SK-N-SH treated with all-trans-retinoic acid at 6 μM for 48 hours (cell line): ENCODE results near the gene E2F6.

Experiments used
- ATAC-seq: fragments of 200-7000 bp; cut with Tn5 transposase; 3 replicates; pipeline ENCODE4 v1.9.1; 2020; ENCODE audit warnings: mild to moderate bottlenecking, moderate library complexity
- ARNTL ChIP-seq: fragments of 450-650 bp; formaldehyde crosslinking; IDR thresholded peaks from 2 replicates; pipeline ENCODE4 v1.5.0; 2020; ENCODE audit warnings: low read depth, mild to moderate bottlenecking, moderate library complexity, borderline replicate concordance
- BACH2 ChIP-seq: fragments of 250-450 bp; sonication (Bioruptor Pico); IDR thresholded peaks from 2 replicates; pipeline ENCODE4 v1.9.0; 2021; ENCODE audit warnings: mild to moderate bottlenecking, borderline replicate concordance
- CREB5 ChIP-seq: fragments of 250-450 bp; sonication (Bioruptor Pico); IDR thresholded peaks from 2 replicates; pipeline ENCODE4 v1.5.1; 2020; ENCODE audit warnings: low read depth, mild to moderate bottlenecking, moderate library complexity
- CSDC2 ChIP-seq: fragments of 250-450 bp; sonication (Bioruptor Pico); IDR thresholded peaks from 2 replicates; pipeline ENCODE4 v1.5.0; 2020; ENCODE audit warnings: mild to moderate bottlenecking, moderate library complexity
- ESRRG ChIP-seq: fragments of 250-450 bp; sonication (Bioruptor Pico); IDR thresholded peaks from 2 replicates; pipeline ENCODE4 v1.6.1; 2021; ENCODE audit warnings: mild to moderate bottlenecking
- GLIS3 ChIP-seq: fragments of 250-450 bp; sonication (Bioruptor Pico); IDR thresholded peaks from 2 replicates; pipeline ENCODE4 v1.5.0; 2020; ENCODE audit warnings: mild to moderate bottlenecking, moderate library complexity
- ISL1 ChIP-seq: fragments of 250-450 bp; sonication (Bioruptor Pico); IDR thresholded peaks from 2 replicates; pipeline ENCODE4 v2.1.2; 2022; ENCODE audit warnings: mild to moderate bottlenecking, moderate library complexity
- OSR1 ChIP-seq: fragments of 250-450 bp; sonication (Bioruptor Pico); IDR thresholded peaks from 2 replicates; pipeline ENCODE4 v1.8.0; 2022; ENCODE audit warnings: moderate library complexity, mild to moderate bottlenecking, inconsistent platforms
- PATZ1 ChIP-seq: fragments of 250-450 bp; sonication (Bioruptor Pico); IDR thresholded peaks from 2 replicates; pipeline ENCODE4 v1.8.0; 2020; ENCODE audit warnings: mild to moderate bottlenecking, moderate library complexity, borderline replicate concordance
- POU6F1 ChIP-seq: fragments of 250-450 bp; sonication (Bioruptor Pico); IDR thresholded peaks from 2 replicates; pipeline ENCODE4 v1.8.0; 2021; ENCODE audit warnings: low read depth, mild to moderate bottlenecking, moderate library complexity, borderline replicate concordance
- PPARA ChIP-seq: fragments of 250-450 bp; sonication (Bioruptor Pico); IDR thresholded peaks from 2 replicates; pipeline ENCODE4 v1.5.0; 2020; ENCODE audit warnings: mild to moderate bottlenecking, borderline replicate concordance
- RARB ChIP-seq: fragments of 250-450 bp; sonication (Bioruptor Pico); IDR thresholded peaks from 2 replicates; pipeline ENCODE4 v1.8.0; 2021; ENCODE audit warnings: mild to moderate bottlenecking, moderate library complexity
- SNAI2 ChIP-seq: fragments of 250-450 bp; sonication (Bioruptor Pico); IDR thresholded peaks from 2 replicates; pipeline ENCODE4 v1.5.0; 2020; ENCODE audit warnings: mild to moderate bottlenecking, moderate library complexity
- TCF4 ChIP-seq: fragments of 250-450 bp; sonication (Bioruptor Pico); IDR thresholded peaks from 2 replicates; pipeline ENCODE4 v1.8.0; 2021; ENCODE audit warnings: mild to moderate bottlenecking, moderate library complexity, borderline replicate concordance
- TSHZ2 ChIP-seq: fragments of 250-450 bp; sonication (Bioruptor Pico); IDR thresholded peaks from 2 replicates; pipeline ENCODE4 v1.5.0; 2020; ENCODE audit warnings: mild to moderate bottlenecking, moderate library complexity
- ZC3H10 ChIP-seq: fragments of 250-450 bp; sonication (Bioruptor Pico); IDR thresholded peaks from 2 replicates; pipeline ENCODE4 v1.5.1; 2021; ENCODE audit warnings: mild to moderate bottlenecking, moderate library complexity
- ZFP3 ChIP-seq: fragments of 250-450 bp; sonication (Bioruptor Pico); IDR thresholded peaks from 2 replicates; pipeline ENCODE4 v1.5.0; 2020; ENCODE audit warnings: mild to moderate bottlenecking, moderate library complexity
- ZFP30 ChIP-seq: fragments of 450-650 bp; formaldehyde crosslinking; IDR thresholded peaks from 2 replicates; pipeline ENCODE4 v1.5.0; 2022; ENCODE audit warnings: mild to moderate bottlenecking, moderate library complexity
- ZNF565 ChIP-seq: fragments of 450-650 bp; formaldehyde crosslinking; conservative IDR thresholded peaks from 2 replicates; pipeline ENCODE4 v1.5.0; 2020; ENCODE audit warnings: low read depth, mild to moderate bottlenecking, moderate library complexity
- ZNF70 ChIP-seq: fragments of 450-650 bp; formaldehyde crosslinking; IDR thresholded peaks from 2 replicates; pipeline ENCODE4 v1.5.0; 2020; ENCODE audit warnings: mild to moderate bottlenecking, moderate library complexity
- ZNF8 ChIP-seq: fragments of 450-650 bp; formaldehyde crosslinking; IDR thresholded peaks from 2 replicates; pipeline ENCODE4 v1.5.0; 2020; ENCODE audit warnings: mild to moderate bottlenecking, moderate library complexity

Gene E2F6

GRCh38 chr2:11420671-11421070, 45.3 kb downstream of the E2F6 start:
- TF ChIP-seq ZFP30 (CRISPR knock-in tag) (no peak), ESRRG (CRISPR knock-in tag) (no peak), ARNTL (CRISPR knock-in tag) (no peak), PATZ1 (no peak), OSR1 (CRISPR knock-in tag) (no peak), BACH2 (CRISPR knock-in tag) (no peak)
- no peak for ATAC-seq

- TF ChIP-seq ZFP30 (CRISPR knock-in tag) (no peak), BACH2 (CRISPR knock-in tag) (no peak), ZFP3 (CRISPR knock-in tag) (no peak)
- no peak for ATAC-seq
Measured at GRCh38 chr2:11420190-11420589, 45.8 kb downstream of the E2F6 start.

GRCh38 chr2:11419781-11420180, 46.2 kb downstream of the E2F6 start:
- ATAC-seq, result no peak
- TF ChIP-seq ZNF70 (no peak), TCF4 (CRISPR knock-in tag) (no peak), ISL1 (CRISPR knock-in tag) (no peak), RARB (CRISPR knock-in tag) (no peak), ARNTL (CRISPR knock-in tag) (no peak), ZFP30 (CRISPR knock-in tag) (no peak), ZNF565 (CRISPR knock-in tag) (no peak), PPARA (no peak), ESRRG (CRISPR knock-in tag) (no peak), ZC3H10 (no peak), ZNF8 (CRISPR knock-in tag) (no peak), GLIS3 (no peak), ZFP3 (CRISPR knock-in tag) (no peak)

- ATAC-seq, result no peak
- TF ChIP-seq ZFP30 (CRISPR knock-in tag), result no peak
- TF ChIP-seq ARNTL (CRISPR knock-in tag), result no peak
- no peak for TF ChIP-seq CREB5
- no peak for TF ChIP-seq SNAI2
- no peak for TF ChIP-seq PATZ1
- no peak for TF ChIP-seq TSHZ2 (CRISPR knock-in tag)
- no peak for TF ChIP-seq ZC3H10
Measured at GRCh38 chr2:11417946-11418585, 47.9 kb downstream of the E2F6 start.

GRCh38 chr2:11416931-11417330, 49.0 kb downstream of the E2F6 start:
- ATAC-seq, result no peak
- TF ChIP-seq ZNF565 (CRISPR knock-in tag) (no peak), ESRRG (CRISPR knock-in tag) (no peak), CSDC2 (CRISPR knock-in tag) (no peak), ZNF70 (no peak), ZNF8 (CRISPR knock-in tag) (no peak), SNAI2 (no peak), ZFP3 (CRISPR knock-in tag) (no peak), TSHZ2 (CRISPR knock-in tag) (no peak), TCF4 (CRISPR knock-in tag) (no peak), POU6F1 (CRISPR knock-in tag) (no peak), ARNTL (CRISPR knock-in tag) (no peak), GLIS3 (no peak), RARB (CRISPR knock-in tag) (no peak), ZC3H10 (no peak), ISL1 (CRISPR knock-in tag) (no peak)
